C1 segment of cervical spinal cord (tissue), 14 donors: ENCODE data around the gene IFT172.

Source experiments
- DNase-seq, 14 donors: peaks; one replicate each; lab custom pipeline; 2025; lab: John Stamatoyannopoulos, UW

The IFT172 gene

DNA sequence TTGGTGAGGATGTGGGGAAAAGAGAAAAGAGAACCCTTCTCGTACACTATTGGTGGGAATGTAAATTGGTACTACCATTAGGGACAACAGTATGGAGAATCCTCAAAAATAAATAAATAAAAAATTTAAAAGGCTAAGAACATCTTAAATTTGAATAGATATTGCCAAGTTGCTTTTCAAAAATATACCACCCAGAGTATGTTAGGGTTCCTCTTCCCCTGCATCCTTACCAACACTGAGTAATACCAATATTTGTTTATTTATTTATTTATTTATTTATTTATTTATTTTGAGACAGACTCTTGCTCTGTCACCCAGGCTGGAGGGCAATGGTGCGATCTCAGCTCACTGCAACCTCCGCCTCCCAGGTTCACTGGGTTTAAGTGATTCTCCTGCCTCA, 66.6 kb downstream of the IFT172 start:
- DNase-seq, result no peak

DNA sequence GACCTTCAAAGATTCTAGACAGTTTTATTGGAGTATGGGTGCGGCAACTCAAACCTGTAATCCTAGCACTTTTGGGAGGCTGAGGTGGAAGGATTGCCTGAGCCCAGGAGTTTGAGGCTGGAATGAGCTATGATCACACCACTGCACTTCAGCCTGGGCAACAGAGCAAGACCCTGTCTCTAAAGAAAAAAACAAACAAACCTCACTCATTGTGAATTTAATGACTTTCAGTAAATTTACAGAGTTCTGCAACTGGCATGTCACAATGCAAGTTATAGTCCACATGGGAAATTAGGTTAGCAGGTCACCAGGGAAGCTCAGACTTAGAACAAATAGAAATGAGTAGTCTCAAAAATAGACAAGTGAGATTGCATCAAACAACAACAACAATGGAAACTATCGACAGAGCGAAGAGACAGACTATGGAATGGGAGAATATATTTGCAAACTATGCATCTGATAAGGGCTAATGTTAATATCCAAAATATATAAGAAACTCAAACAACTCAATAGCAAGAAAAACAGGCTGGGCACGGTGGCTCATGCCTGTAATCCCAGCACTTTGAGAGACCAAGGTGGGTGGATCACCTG, 67.8 kb downstream of the IFT172 start:
- DNase-seq, result no peak

DNA sequence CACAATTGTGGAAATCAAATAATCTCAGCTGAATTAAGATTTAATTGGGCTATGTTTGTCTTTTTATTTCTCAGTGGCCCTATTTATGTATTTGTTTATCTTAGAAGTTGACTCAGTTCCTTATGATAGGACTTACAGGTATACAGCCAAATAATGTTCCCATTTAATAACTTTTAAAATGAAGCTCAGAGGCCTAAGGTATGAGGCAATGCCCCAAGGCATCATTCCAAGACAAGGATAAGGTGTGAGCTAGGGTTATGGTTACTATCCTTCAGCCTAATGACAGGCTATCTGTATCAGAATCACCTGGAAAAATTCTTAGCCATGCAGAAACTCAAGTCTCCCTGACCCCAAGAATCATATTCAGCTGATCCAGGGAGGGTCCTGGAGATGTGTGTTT, 68.5 kb downstream of the IFT172 start:
- DNase-seq, result no peak

DNA sequence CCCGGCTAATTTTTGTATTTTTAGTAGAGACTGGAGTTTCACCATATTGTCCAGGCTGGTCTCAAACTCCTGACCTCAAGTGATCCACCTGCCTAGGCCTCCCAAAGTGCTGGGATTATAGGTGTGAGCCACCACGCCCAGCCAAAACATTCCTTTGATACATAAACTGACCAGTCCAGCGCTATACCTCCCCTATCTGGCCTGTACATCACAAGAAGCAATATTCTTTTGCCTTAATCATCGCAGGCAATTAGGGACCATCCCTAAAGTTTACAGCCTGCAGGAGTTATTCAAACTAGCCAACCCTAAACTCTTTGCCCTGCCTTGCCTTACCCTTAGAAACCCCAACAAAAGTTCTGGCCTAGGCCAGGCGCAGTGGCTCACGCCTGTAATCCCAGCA, 73.4 kb downstream of the IFT172 start:
- no peak for DNase-seq

DNA sequence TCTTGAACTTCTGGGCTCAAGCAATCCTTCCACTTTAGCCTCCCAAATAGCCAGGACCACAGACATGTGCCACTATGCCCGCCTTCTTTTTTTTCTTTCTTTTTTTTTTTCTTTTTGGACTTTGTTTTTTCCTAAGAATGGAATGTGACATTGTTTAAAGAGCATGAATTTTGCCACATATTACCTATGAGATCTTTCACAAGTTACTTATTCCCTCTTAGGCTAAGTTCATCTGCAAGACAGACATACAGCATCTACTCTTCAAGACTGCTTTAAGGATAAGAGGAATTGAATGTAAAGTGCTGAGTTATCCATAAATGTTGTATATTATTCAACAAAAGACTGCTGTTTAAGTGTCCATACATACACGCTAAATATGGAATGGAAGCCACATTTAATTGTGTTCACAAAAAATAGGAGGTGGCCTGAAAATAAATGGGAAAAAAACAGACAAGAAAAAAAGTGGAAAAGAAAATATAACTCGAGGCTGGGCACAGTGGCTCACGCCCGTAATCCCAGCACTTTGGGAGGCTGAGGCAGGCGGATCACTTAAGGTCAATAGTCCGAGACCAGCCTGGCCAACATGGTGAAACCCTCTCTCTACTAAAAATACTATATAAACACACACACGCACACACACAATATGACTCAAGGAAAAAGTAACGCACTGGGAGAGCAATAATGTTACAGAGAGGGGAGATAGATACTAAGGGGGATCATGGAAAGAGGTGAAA, 77.0 kb downstream of the IFT172 start:
- no peak for DNase-seq

DNA sequence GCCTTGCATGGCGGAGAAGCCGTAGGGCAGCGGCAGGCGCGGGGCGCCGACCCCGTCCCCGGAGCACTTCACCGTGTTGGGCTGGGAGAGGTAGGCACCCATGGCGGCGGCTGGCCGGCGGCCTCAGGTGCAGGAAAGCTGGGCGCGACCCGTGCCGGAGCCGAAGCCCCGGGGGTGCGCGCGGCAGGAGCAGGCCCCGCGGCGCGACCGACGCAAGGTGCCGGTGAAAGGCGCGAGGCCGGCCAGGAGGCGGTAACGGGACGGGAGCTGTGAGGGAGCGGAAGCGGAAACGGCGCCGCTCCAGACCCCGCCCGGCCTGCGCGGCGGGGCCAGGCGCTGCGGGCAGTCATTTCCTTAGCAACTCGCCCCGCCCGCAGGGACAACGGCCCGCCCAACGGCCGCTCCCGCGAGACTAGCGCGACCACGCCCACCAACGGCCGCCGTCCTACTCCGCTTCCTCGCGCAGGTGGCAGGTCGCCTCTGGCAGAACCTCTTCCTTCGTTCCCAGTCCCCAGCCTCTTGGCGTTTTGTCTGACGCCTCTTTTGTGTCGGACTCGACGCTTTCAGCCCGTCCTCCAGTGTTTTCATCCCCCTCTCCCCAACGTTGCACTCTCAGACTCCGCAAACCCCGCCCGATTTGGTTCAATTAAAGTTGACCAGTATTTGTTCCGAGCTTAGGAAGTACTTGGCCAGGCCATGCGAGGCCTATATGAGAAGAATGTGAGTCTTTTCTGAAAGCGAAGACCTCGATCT, 80.0 kb downstream of the IFT172 start, which contains the start of gene PPM1G:
PPM1G (minus strand) TSS at position 271 of the 753 bp plus-strand sequence; CDS start at position 102, 169 bp downstream.
- DNase-seq, result peak; percentile 24 to 95 (median 89)

DNA sequence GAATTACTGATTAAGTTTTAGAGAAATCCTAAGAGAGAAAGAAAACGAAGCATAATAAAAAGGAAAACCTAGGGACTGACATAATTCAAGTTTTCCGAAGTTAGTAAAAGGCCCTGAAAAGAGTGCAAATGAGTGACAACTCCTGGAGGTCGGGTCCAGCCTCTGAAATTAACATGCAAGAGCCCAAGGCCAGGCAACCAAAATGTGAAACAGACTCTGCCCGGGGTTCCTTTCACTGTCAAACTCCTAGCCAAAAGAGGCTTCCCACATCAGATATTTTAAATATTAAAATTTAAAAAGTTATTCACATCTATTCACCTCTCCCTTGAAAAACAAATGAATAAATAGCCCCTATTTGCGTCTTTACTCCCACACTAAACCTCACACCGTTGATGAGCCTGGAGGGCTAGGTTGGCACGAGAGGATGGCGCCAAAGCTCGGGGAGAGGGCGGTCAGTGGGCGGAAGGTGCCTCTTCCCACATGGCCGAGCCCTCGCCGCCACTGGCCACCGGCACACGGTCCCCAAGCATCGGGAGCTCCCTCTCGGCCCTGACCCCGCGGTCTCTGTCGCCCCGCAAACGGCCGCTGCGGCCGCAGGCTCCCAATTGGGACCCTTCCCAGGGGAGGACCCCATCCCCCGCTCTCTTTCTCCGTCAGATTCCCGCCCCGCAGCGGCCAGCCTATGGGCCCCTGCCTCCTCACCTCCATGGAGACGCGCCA, 80.8 kb downstream of the IFT172 start:
- DNase-seq, result no peak

DNA sequence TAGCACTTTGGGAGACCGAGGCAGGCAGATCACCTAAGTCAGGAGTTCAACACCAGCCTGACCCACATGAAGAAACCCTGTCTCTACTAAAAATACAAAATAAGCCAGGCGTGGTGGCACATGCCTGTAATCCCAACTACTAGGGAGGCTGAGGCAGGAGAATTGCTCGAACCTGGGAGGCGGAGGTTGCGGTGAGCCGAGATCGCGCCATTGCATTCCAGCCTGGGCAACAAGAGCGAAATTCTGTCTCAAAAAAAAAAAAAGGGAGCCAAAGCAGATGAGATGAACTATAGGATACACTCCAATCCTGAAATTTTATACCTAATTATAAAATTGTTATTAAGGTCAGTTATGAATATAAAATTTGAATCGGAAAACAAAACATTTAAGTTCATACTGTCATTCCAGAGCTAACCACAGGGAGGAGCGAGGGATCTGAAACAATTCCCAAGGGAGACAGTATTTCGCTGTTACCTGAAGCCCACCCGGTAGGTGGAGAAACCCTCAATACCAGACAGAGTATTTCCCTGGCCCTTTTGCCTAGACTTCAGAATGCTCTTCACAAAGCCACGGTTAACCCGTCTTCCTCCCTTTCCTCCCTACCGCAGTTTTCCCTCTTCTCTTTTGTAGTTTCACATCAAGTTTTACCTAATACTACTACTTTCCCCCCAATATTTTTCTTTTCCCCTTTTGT, 81.6 kb downstream of the IFT172 start:
- DNase-seq, result no peak

DNA sequence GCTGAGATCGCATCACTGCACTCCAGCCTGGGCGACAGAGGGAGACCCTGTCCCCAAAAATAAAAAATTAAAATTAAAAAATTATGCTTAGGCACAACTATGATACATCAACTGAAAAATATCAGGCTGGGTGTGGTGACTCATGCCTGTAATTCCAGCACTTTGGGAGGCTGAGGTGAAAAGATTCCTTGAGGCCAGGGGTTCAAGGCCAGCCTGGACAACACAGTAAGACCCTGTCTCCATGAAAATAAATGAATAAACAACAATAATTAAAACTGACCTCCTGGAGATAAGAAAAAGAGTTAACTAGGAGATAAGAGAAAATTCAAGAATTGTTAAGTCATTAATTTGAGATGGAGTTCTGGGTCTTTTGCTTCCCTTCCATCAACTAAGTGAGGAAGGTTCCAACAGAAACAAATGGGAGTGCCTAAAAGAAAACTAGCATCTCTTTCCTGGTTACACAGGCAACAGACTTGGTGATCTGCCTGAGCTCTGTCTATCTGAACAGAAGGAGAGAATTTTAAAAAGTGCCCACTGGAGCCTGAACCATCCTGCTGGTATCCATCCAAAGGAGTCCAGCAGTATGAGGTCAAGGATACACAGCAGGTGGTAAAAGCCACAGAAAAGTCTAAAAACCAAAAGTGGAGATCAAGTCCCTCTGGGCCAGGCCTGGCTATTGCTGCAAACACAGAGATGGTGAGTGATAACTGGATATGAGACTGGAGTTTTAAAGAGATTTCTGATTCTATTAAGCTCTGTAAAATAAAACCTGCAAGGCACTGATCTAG, 89.0 kb downstream of the IFT172 start:
- DNase-seq, result no peak

DNA sequence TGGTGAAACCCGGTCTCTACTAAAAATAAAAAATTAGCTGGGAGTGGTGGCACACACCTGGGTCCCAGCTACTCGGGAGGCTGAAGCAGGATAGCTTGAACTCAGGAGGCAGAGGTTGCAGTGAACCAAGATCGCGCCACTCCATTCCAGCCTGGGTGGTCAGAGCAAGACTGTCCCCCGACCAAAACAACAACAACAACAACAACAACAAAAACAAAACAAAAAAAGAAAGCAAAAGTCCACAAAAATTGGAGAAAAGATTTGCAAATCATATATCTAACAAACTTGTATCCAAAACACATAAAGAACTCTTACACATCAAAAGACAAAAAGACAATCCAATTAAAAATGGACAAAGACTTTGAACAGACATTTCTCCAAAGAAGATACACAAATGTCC, 90.6 kb downstream of the IFT172 start:
- DNase-seq, result no peak
